A549 (cell line): ENCODE data around the gene HMGCL. TPM values are rescaled to one million over a fixed set of nuclear protein-coding genes. Genes with fewer than 3 reads are reported as not detected.
A peak's percentile ranks its signal among the peaks of the same experiment; 100 is the strongest.

Experiments used
- ATAC-seq, 2 experiments: fragments of 200-7000 bp in 1 of 2; fragments of >200 bp in 1 of 2; cut with Nextera tagmentation in 1 of 2; cut with Tn5 transposase in 1 of 2; 3 replicates each; pipeline versions ENCODE4 v1.8.0 to v1.9.1; 2018 to 2020; ENCODE audit warnings: mild to moderate bottlenecking in 1 of 2, moderate library complexity in 1 of 2
- CTCF ChIA-PET: fragments of 300-600 bp; sonication (Branson Sonifier 250); formaldehyde crosslinking; extraction: SDS; loops from one replicate; lab custom pipeline; 2021; ENCODE audit warnings: antibody characterized with exemption, inconsistent platforms; lab: Yijun Ruan, JAX
- POLR2A ChIA-PET: fragments of 350-600 bp; formaldehyde crosslinking; extraction: SDS; loops from one replicate; lab custom pipeline; 2021; ENCODE audit warnings: antibody characterized with exemption, inconsistent platforms; lab: Yijun Ruan, JAX
- DNase-seq, 2 experiments: peaks; one replicate each; pipeline versions ENCODE4 v3.0.0 to v3.0.0-alpha.2; 2011 to 2016; ENCODE audit warnings: low read depth in 1 of 2, low spot score in 1 of 2
- FAIRE-seq: peaks from 2 replicates; lab custom pipeline; 2011; peaks lifted over from hg19 to GRCh38; lab: Jason Lieb, UNC
- H3K27ac ChIP-seq, 2 experiments: fragments of >200 bp; sonication (Bioruptor Twin); formaldehyde crosslinking; 3 replicates each; pipeline ENCODE4 v1.5.1; 2016 to 2017
- H3K4me1 ChIP-seq: fragments of >200 bp; sonication (Bioruptor Twin); formaldehyde crosslinking; 3 replicates; pipeline ENCODE4 v1.6.1; 2016
- H3K4me2 ChIP-seq: fragments of >200 bp; sonication (Bioruptor Twin); formaldehyde crosslinking; 3 replicates; pipeline ENCODE4 v1.6.1; 2016
- H3K4me3 ChIP-seq: fragments of >200 bp; sonication (Bioruptor Twin); formaldehyde crosslinking; 3 replicates; pipeline ENCODE4 v1.5.1; 2016
- H3K9me3 ChIP-seq: fragments of >200 bp; sonication (Bioruptor Twin); formaldehyde crosslinking; 3 replicates; pipeline ENCODE4 v1.6.1; 2016
- CBX2 ChIP-seq: fragments of 200-600 bp; sonication (generic); IDR thresholded peaks from 2 replicates; pipeline ENCODE4 v1.6.1; 2016; ENCODE audit warnings: low read depth, mild to moderate bottlenecking, borderline replicate concordance
- CBX8 ChIP-seq: fragments of 200-600 bp; sonication (generic); IDR thresholded peaks from 2 replicates; pipeline ENCODE4 v1.6.1; 2016
- CHD2 ChIP-seq: fragments of 150-350 bp; IDR thresholded peaks from 2 replicates; pipeline ENCODE4 v1.6.1; 2014; ENCODE audit warnings: low read length; ENCODE audit not compliant: partially characterized antibody
- E2F6 ChIP-seq: IDR thresholded peaks from 2 replicates; pipeline ENCODE4 v1.6.1; 2012; ENCODE audit warnings: low read depth, borderline replicate concordance
- EP300 ChIP-seq, 2 experiments: fragments of >200 bp; sonication (Bioruptor Twin); formaldehyde crosslinking; IDR thresholded peaks; 2 replicates in 1 of 2; 3 replicates in 1 of 2; pipeline ENCODE4 v1.6.1; 2016 to 2017
- FOSL2 ChIP-seq, 2 experiments: fragments of 450-650 bp in 1 of 2; fragments of >200 bp in 1 of 2; sonication (Bioruptor Twin) in 1 of 2; formaldehyde crosslinking; IDR thresholded peaks; 2 replicates each; pipeline versions ENCODE4 v1.5.0 to v1.6.1; 2016 to 2020; ENCODE audit warnings: mild to moderate bottlenecking in 1 of 2, moderate library complexity in 1 of 2
- HDAC2 ChIP-seq: fragments of 200-600 bp; sonication (generic); IDR thresholded peaks from 2 replicates; pipeline ENCODE4 v1.6.1; 2016
- HOXB5 ChIP-seq: fragments of 250-450 bp; sonication (Bioruptor Pico); IDR thresholded peaks from 2 replicates; pipeline ENCODE4 v1.5.0; 2020; ENCODE audit warnings: mild to moderate bottlenecking, moderate library complexity
- JUNB ChIP-seq: fragments of >200 bp; sonication (Bioruptor Twin); formaldehyde crosslinking; IDR thresholded peaks from 2 replicates; pipeline ENCODE4 v1.6.1; 2016
- POLR2A ChIP-seq: IDR thresholded peaks from 2 replicates; pipeline ENCODE4 v1.6.1; 2012; ENCODE audit warnings: mild to moderate bottlenecking, low read length
- RNF2 ChIP-seq: fragments of 200-600 bp; sonication (generic); IDR thresholded peaks from 2 replicates; pipeline ENCODE4 v1.6.1; 2016; ENCODE audit warnings: low read depth, mild to moderate bottlenecking, antibody characterized with exemption, moderate library complexity, borderline replicate concordance
- SMC3 ChIP-seq: fragments of >200 bp; sonication (Bioruptor Twin); formaldehyde crosslinking; IDR thresholded peaks from 3 replicates; pipeline ENCODE4 v1.6.1; 2018; ENCODE audit warnings: inconsistent platforms
- ZC3H11A ChIP-seq: fragments of 450-650 bp; IDR thresholded peaks from 2 replicates; pipeline ENCODE4 v1.6.1; 2014; ENCODE audit warnings: antibody characterized with exemption, mild to moderate bottlenecking
- ZFP36 ChIP-seq: fragments of 450-650 bp; IDR thresholded peaks from 2 replicates; pipeline ENCODE4 v1.6.1; 2014; ENCODE audit warnings: borderline replicate concordance; ENCODE audit not compliant: partially characterized antibody
- ZSCAN20 ChIP-seq: fragments of 250-450 bp; sonication (Bioruptor Pico); IDR thresholded peaks from 2 replicates; pipeline ENCODE4 v1.8.0; 2022; ENCODE audit warnings: mild to moderate bottlenecking, moderate library complexity
- WGBS: methylation state at CpG from one replicate; pipeline ENCODE4 v1.1.6; 2017; ENCODE audit errors: missing lambda C conversion rate; 5-methylcytosine and 5-hydroxymethylcytosine counted together
- polyA plus RNA-seq, 4 experiments: library from polyadenylated mRNA; depleted of rRNA in 3 of 4; stranded (reverse); fragments of >200 nt; fragmentation: RNase III in 1 of 4; extraction: RNeasy Plus Mini Kit Qiagen cat#74134 plus additional on column Dnase treatment in 1 of 4; gene quantifications; 2 replicates in 3 of 4; 3 replicates in 1 of 4; pipeline ENCODE4 v1.2.3, GENCODE V29; 2011 to 2017
- TF ChIP-seq, protein P1 (sequence below): IDR thresholded peaks from 2 replicates; pipeline ENCODE4 v1.6.1; 2012

HMGCL gene
- polyA plus RNA-seq, 2 of the 4 experiments (the other 2 are of a cell fraction) = 11.5 to 18.0 TPM

- no peak overlapping the region for H3K4me3 ChIP-seq
- no peak overlapping the region for H3K27ac ChIP-seq
- ATAC-seq = peak in 1 of 2 experiments; percentile 45; a peak in 1 of 6 replicates
- no peak overlapping the region for H3K4me2 ChIP-seq
- CTCF ChIA-PET = interaction anchor here (1.1 kb wide), 1 partner anchor 16 kb away, joined by 3 read pairs; no protein-coding TSS in a partner anchor
- H3K4me1 ChIP-seq = no peaks in the 10 kb centered on the region
- no peak for DNase-seq
- WGBS = 100% methylated on average over 1 of the region's 3 CpGs
- POLR2A ChIA-PET = no interaction called here
- TF ChIP-seq FOSL2 (IDR thresholded peaks at IDR 0.05) (no peak), FOSL2 (CRISPR knock-in tag; IDR thresholded peaks at IDR 0.05) (0 out of 2 replicates have a peak, but pooled peaks have one; percentile 8), EP300 (IDR thresholded peaks at IDR 0.05) (no peak)
- no peaks in the 10 kb centered on the region for H3K9me3 ChIP-seq
- FAIRE-seq = no peak
Measured at GRCh38 chr1:23756676-23757075, 68.6 kb downstream of the HMGCL start.

DNA sequence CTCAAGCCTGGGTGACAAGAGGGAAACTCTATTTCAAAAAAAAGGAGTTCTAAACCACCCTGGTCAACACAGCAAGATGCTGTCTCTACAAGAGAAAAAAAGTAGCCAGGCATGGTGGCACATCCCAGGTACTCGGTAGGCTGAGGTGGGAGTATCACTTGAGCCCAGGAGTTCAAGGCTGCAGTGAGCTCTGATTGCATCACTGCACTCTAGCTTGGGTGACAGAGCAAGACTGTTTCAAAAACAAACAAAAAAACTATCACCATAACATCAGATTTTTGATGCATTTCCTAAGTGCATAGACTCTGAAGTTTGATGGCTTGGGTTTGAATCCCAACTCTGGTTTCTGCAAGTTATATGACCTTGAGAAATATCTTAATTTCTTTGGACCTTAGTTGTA is 72.3 kb downstream of the HMGCL start:
- no peak for TF ChIP-seq E2F6
- TF ChIP-seq CBX2 = no peak
- no peak for TF ChIP-seq ZSCAN20 (CRISPR knock-in tag)
- TF ChIP-seq HDAC2 = no peak
- TF ChIP-seq ZC3H11A = no peak
- TF ChIP-seq JUNB = no peak
- no peak for TF ChIP-seq FOSL2 (IDR thresholded peaks at IDR 0.05)
- TF ChIP-seq FOSL2 (CRISPR knock-in tag; IDR thresholded peaks at IDR 0.05) = no peak
- TF ChIP-seq SMC3 = no peak
- no peak for TF ChIP-seq POLR2A
- no peak for TF ChIP-seq ZFP36
- TF ChIP-seq RNF2 = no peak
- no peak for TF ChIP-seq HOXB5
- TF ChIP-seq, protein P1, sequence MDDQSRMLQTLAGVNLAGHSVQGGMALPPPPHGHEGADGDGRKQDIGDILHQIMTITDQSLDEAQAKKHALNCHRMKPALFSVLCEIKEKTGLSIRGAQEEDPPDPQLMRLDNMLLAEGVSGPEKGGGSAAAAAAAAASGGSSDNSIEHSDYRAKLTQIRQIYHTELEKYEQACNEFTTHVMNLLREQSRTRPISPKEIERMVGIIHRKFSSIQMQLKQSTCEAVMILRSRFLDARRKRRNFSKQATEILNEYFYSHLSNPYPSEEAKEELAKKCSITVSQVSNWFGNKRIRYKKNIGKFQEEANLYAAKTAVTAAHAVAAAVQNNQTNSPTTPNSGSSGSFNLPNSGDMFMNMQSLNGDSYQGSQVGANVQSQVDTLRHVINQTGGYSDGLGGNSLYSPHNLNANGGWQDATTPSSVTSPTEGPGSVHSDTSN = no peak
- no peak for TF ChIP-seq CHD2
- no peak for TF ChIP-seq CBX8
- TF ChIP-seq, all 56 proteins: peak for 0
- ChIA-PET POLR2A (no interaction called here), CTCF (interaction anchor here (1.2 to 2.5 kb wide), 2 partner anchors 117 to 208 kb away, joined by 4 to 7 read pairs; no protein-coding TSS in a partner anchor)
- Histone ChIP-seq H3K4me1 (no peaks in the 10 kb centered on the region), H3K4me3 (no peak overlapping the region), H3K9me3 (no peaks in the 10 kb centered on the region), H3K27ac (no peak overlapping the region), H3K4me2 (no peak overlapping the region)
- WGBS = 90% methylated on average over 1 of the region's 1 CpG
- no peak for FAIRE-seq
- no peak for ATAC-seq
- no peak for DNase-seq

Other genes with a start within 250 kb of the HMGCL start
- gene RPL11, start 133.6 kb downstream of the HMGCL start, polyA plus RNA-seq (2011; rRNA removed) = 979 and 1,292 TPM in 2 replicates
- 1,260 to 1,335 TPM (median 1,329 TPM) in 3 replicates for gene RPL11, start 133.6 kb downstream of the HMGCL start, polyA plus RNA-seq (2017; fragmentation: RNase III; extraction: RNeasy Plus Mini Kit Qiagen cat#74134 plus additional on column Dnase treatment)
- gene ELOA, start 82.0 kb downstream of the HMGCL start, polyA plus RNA-seq (2011; rRNA removed) = 16.0 and 18.4 TPM in 2 replicates
- 16.3 to 18.4 TPM (median 16.4 TPM) in 3 replicates for gene ELOA, start 82.0 kb downstream of the HMGCL start, polyA plus RNA-seq (2017; fragmentation: RNase III; extraction: RNeasy Plus Mini Kit Qiagen cat#74134 plus additional on column Dnase treatment)
- 34.0 and 41.0 TPM in 2 replicates for gene PITHD1, start 47.0 kb downstream of the HMGCL start, polyA plus RNA-seq (2011; rRNA removed)
- gene PITHD1, start 47.0 kb downstream of the HMGCL start, polyA plus RNA-seq (2017; fragmentation: RNase III; extraction: RNeasy Plus Mini Kit Qiagen cat#74134 plus additional on column Dnase treatment) = 25.4 to 29.2 TPM (median 26.3 TPM) in 3 replicates
- 17.8 and 26.0 TPM in 2 replicates for gene LYPLA2, start 34.3 kb downstream of the HMGCL start, polyA plus RNA-seq (2011; rRNA removed)
- 43.8 to 49.2 TPM (median 46.7 TPM) in 3 replicates for gene LYPLA2, start 34.3 kb downstream of the HMGCL start, polyA plus RNA-seq (2017; fragmentation: RNase III; extraction: RNeasy Plus Mini Kit Qiagen cat#74134 plus additional on column Dnase treatment)
- 38.9 and 39.9 TPM in 2 replicates for gene GALE, start 24.7 kb downstream of the HMGCL start, polyA plus RNA-seq (2011; rRNA removed)
- gene GALE, start 24.7 kb downstream of the HMGCL start, polyA plus RNA-seq (2017; fragmentation: RNase III; extraction: RNeasy Plus Mini Kit Qiagen cat#74134 plus additional on column Dnase treatment) = 45.6 to 48.1 TPM (median 46.9 TPM) in 3 replicates
- gene FUCA1, start 42.9 kb upstream of the HMGCL start, polyA plus RNA-seq (2011; rRNA removed) = 14.8 and 16.1 TPM in 2 replicates
- 9.0 to 10.8 TPM (median 9.7 TPM) in 3 replicates for gene FUCA1, start 42.9 kb upstream of the HMGCL start, polyA plus RNA-seq (2017; fragmentation: RNase III; extraction: RNeasy Plus Mini Kit Qiagen cat#74134 plus additional on column Dnase treatment)
- gene CNR2, start 87.9 kb upstream of the HMGCL start, polyA plus RNA-seq (2011; rRNA removed) = not detected in 2 replicates
- not detected in 3 replicates for gene CNR2, start 87.9 kb upstream of the HMGCL start, polyA plus RNA-seq (2017; fragmentation: RNase III; extraction: RNeasy Plus Mini Kit Qiagen cat#74134 plus additional on column Dnase treatment)
- gene PNRC2, start 134.4 kb upstream of the HMGCL start, polyA plus RNA-seq (2011; rRNA removed) = 38.1 and 106 TPM in 2 replicates
- 34.4 to 37.5 TPM (median 36.1 TPM) in 3 replicates for gene PNRC2, start 134.4 kb upstream of the HMGCL start, polyA plus RNA-seq (2017; fragmentation: RNase III; extraction: RNeasy Plus Mini Kit Qiagen cat#74134 plus additional on column Dnase treatment)
- 119 and 180 TPM in 2 replicates for gene SRSF10, start 154.9 kb upstream of the HMGCL start, polyA plus RNA-seq (2011; rRNA removed)
- 140 to 141 TPM (median 141 TPM) in 3 replicates for gene SRSF10, start 154.9 kb upstream of the HMGCL start, polyA plus RNA-seq (2017; fragmentation: RNase III; extraction: RNeasy Plus Mini Kit Qiagen cat#74134 plus additional on column Dnase treatment)